HG03378 (cell line): ENCODE results near the gene IFI44.

Experiments used
- ATAC-seq: cut with Tn5 transposase; IDR thresholded peaks from one replicate; pipeline ENCODE4 v1.9.1; 2021; ENCODE audit warnings: mild to moderate bottlenecking, moderate library complexity; ENCODE audit not compliant: unreplicated experiment

Gene IFI44

GRCh38 chr1:78699813-78700212, 50.2 kb downstream of the IFI44 start:
- ATAC-seq = no peak

- ATAC-seq = no peak
Measured at GRCh38 chr1:78702426-78702825, 52.8 kb downstream of the IFI44 start.

GRCh38 chr1:78703806-78704205, 54.2 kb downstream of the IFI44 start:
- no peak for ATAC-seq

- ATAC-seq = no peak
Measured at GRCh38 chr1:78712467-78713051, 62.9 kb downstream of the IFI44 start.

- ATAC-seq = no peak
Measured at GRCh38 chr1:78713297-78713696, 63.7 kb downstream of the IFI44 start.
